ENCODE measurements around the gene TRMT1L.

TRMT1L gene

GRCh38 chr1:185111873-185112272 lies 44.9 kb downstream of the TRMT1L start:
- peaks cover 11% of the 10 kb centered on the region for H3K36me3 ChIP-seq
- H3K27me3 ChIP-seq = no peaks in the 10 kb centered on the region
- H3K4me3 ChIP-seq (ENCODE audit: low read depth in 1 of 2, low read length in 1 of 2) = no peak overlapping the region
- no peak for TF ChIP-seq CTCF (IDR thresholded peaks at IDR 0.05)
- H3K27ac ChIP-seq = no peak overlapping the region
- no peaks in the 10 kb centered on the region for H3K4me1 ChIP-seq (ENCODE audit: control insufficient read depth in 1 of 2, insufficient read depth in 1 of 2, low read depth in 1 of 2, low read length in 1 of 2)
- H3K9me3 ChIP-seq = peaks cover 12% of the 10 kb centered on the region

GRCh38 chr1:185110145-185110544 lies 46.6 kb downstream of the TRMT1L start:
- Histone ChIP-seq H3K9me3 (peaks cover 12% of the 10 kb centered on the region), H3K4me1 (ENCODE audit: control insufficient read depth in 1 of 2, insufficient read depth in 1 of 2, low read depth in 1 of 2, low read length in 1 of 2) (no peaks in the 10 kb centered on the region), H3K27me3 (no peaks in the 10 kb centered on the region), H3K4me3 (ENCODE audit: low read depth in 1 of 2, low read length in 1 of 2) (no peak overlapping the region), H3K27ac (no peak overlapping the region), H3K36me3 (peaks cover 7% of the 10 kb centered on the region)
- no peak for TF ChIP-seq CTCF (IDR thresholded peaks at IDR 0.05)

GRCh38 chr1:185108321-185108720 lies 48.4 kb downstream of the TRMT1L start:
- Histone ChIP-seq H3K4me1 (ENCODE audit: control insufficient read depth in 1 of 2, insufficient read depth in 1 of 2, low read depth in 1 of 2, low read length in 1 of 2) (no peaks in the 10 kb centered on the region), H3K9me3 (peaks cover 12% of the 10 kb centered on the region), H3K36me3 (no peaks in the 10 kb centered on the region), H3K27me3 (no peaks in the 10 kb centered on the region), H3K4me3 (ENCODE audit: low read depth in 1 of 2, low read length in 1 of 2) (no peak overlapping the region), H3K27ac (no peak overlapping the region)
- TF ChIP-seq CTCF (IDR thresholded peaks at IDR 0.05) = no peak

GRCh38 chr1:185105121-185105520 lies 51.6 kb downstream of the TRMT1L start:
- H3K4me3 ChIP-seq (ENCODE audit: low read depth in 1 of 2, low read length in 1 of 2) = no peak overlapping the region
- no peaks in the 10 kb centered on the region for H3K36me3 ChIP-seq
- no peak for TF ChIP-seq CTCF (IDR thresholded peaks at IDR 0.05)
- H3K9me3 ChIP-seq = peaks cover 12% of the 10 kb centered on the region
- H3K27ac ChIP-seq = no peak overlapping the region
- no peaks in the 10 kb centered on the region for H3K27me3 ChIP-seq
- no peaks in the 10 kb centered on the region for H3K4me1 ChIP-seq (ENCODE audit: control insufficient read depth in 1 of 2, insufficient read depth in 1 of 2, low read depth in 1 of 2, low read length in 1 of 2)

- Histone ChIP-seq H3K36me3 (peaks cover 8% of the 10 kb centered on the region), H3K27ac (no peak overlapping the region), H3K4me1 (ENCODE audit: control insufficient read depth in 1 of 2, insufficient read depth in 1 of 2, low read depth in 1 of 2, low read length in 1 of 2) (no peaks in the 10 kb centered on the region), H3K9me3 (peaks cover 10% of the 10 kb centered on the region), H3K4me3 (ENCODE audit: low read depth in 1 of 2, low read length in 1 of 2) (no peak overlapping the region), H3K27me3 (no peaks in the 10 kb centered on the region)
- no peak for TF ChIP-seq CTCF (IDR thresholded peaks at IDR 0.05)
Measured at GRCh38 chr1:185104083-185104482, 52.7 kb downstream of the TRMT1L start.

GRCh38 chr1:185096531-185096930 lies 60.2 kb downstream of the TRMT1L start:
- Histone ChIP-seq H3K27ac (no peak overlapping the region), H3K4me3 (ENCODE audit: low read depth in 1 of 2, low read length in 1 of 2) (no peak overlapping the region), H3K36me3 (peaks cover 46% of the 10 kb centered on the region), H3K9me3 (no peaks in the 10 kb centered on the region), H3K27me3 (no peaks in the 10 kb centered on the region), H3K4me1 (ENCODE audit: control insufficient read depth in 1 of 2, insufficient read depth in 1 of 2, low read depth in 1 of 2, low read length in 1 of 2) (no peaks in the 10 kb centered on the region)
- no peak for TF ChIP-seq CTCF (IDR thresholded peaks at IDR 0.05)
